ENCODE data around the gene EEFSEC. TPM values are rescaled to one million over a fixed set of nuclear protein-coding genes. Genes with fewer than 3 reads are reported as not detected.

EEFSEC gene
- polyA plus RNA-seq, 1 donor from 2014 or later: 4.6 TPM

DNA sequence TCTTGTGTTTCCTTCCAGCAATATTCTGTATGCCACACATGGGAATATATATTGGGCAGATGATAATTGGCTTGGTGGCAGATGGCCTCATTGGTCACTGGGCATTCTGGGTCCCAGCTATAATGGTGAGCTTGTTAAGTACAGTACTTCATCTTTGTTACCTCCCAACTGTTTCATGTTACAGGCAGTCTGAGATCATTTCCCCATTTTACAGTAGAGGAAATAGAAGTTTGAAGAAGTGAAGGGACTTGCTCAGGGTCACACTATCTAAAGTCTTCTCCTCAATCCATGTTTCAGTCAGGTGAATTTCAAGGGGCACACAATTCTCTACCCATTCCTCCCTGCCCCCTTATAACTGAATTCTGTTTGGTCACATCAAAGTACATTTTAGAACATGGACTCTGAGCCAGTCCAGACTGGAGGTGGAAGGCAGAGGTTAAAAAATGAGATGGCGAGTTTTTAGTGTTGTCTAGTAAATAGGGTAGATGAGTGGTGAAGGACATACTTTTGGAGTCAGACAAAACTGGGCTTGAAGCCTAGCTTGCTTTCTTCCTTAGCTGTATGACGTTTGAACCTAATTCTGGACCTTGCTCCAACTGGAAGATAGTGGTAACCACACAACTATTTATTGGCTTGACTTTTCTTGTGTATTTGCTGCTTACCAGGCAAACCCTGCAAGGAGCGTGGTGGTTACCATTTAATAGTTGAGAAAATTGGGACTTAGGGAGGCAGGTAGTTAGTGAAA is 2.5 kb downstream of the EEFSEC start:
- Histone ChIP-seq H4K20me1 (ENCODE audit: insufficient read depth) (no peaks in the 10 kb centered on the region), H3K4me3 (ENCODE audit: low read length) (no peak overlapping the region), H3K9ac (ENCODE audit: low read length) (no peak overlapping the region), H3K36me3 (ENCODE audit: insufficient read depth, low read length) (no peaks in the 10 kb centered on the region), H3K9me3 (ENCODE audit: low read length) (no peaks in the 10 kb centered on the region), H3F3A (ENCODE audit: insufficient read depth, low read length, poor library complexity, severe bottlenecking) (no peaks in the 10 kb centered on the region), H2AFZ (ENCODE audit: low read depth, low read length) (no peak overlapping the region), H3K27ac (ENCODE audit: low read length) (no peak overlapping the region), H3K27me3 (ENCODE audit: insufficient read depth, low read depth, low read length) (no peaks in the 10 kb centered on the region), H3K4me2 (ENCODE audit: low read length) (no peak overlapping the region), H3K9me2 (ENCODE audit: insufficient read depth, low read length) (no peaks in the 10 kb centered on the region), H3K79me2 (replicated peaks; ENCODE audit: insufficient read depth, low read length) (no peaks in the 10 kb centered on the region)
- TF ChIP-seq POLR2AphosphoS5 (IDR thresholded peaks at IDR 0.05) (no peak), EP300 (conservative IDR thresholded peaks at IDR 0.05; ENCODE audit: poor library complexity, severe bottlenecking) (no peak), TAF1 (IDR thresholded peaks at IDR 0.05; ENCODE audit: low read depth) (no peak), EZH2 (IDR thresholded peaks at IDR 0.05; ENCODE audit: borderline replicate concordance, insufficient read depth, low read length, poor library complexity, severe bottlenecking) (no peak), SMC3 (conservative IDR thresholded peaks at IDR 0.05; ENCODE audit: poor library complexity) (no peak), MXI1 (conservative IDR thresholded peaks at IDR 0.05; ENCODE audit: poor library complexity, severe bottlenecking) (no peak), RAD21 (conservative IDR thresholded peaks at IDR 0.05) (no peak)
- TF ChIP-seq, protein P1, sequence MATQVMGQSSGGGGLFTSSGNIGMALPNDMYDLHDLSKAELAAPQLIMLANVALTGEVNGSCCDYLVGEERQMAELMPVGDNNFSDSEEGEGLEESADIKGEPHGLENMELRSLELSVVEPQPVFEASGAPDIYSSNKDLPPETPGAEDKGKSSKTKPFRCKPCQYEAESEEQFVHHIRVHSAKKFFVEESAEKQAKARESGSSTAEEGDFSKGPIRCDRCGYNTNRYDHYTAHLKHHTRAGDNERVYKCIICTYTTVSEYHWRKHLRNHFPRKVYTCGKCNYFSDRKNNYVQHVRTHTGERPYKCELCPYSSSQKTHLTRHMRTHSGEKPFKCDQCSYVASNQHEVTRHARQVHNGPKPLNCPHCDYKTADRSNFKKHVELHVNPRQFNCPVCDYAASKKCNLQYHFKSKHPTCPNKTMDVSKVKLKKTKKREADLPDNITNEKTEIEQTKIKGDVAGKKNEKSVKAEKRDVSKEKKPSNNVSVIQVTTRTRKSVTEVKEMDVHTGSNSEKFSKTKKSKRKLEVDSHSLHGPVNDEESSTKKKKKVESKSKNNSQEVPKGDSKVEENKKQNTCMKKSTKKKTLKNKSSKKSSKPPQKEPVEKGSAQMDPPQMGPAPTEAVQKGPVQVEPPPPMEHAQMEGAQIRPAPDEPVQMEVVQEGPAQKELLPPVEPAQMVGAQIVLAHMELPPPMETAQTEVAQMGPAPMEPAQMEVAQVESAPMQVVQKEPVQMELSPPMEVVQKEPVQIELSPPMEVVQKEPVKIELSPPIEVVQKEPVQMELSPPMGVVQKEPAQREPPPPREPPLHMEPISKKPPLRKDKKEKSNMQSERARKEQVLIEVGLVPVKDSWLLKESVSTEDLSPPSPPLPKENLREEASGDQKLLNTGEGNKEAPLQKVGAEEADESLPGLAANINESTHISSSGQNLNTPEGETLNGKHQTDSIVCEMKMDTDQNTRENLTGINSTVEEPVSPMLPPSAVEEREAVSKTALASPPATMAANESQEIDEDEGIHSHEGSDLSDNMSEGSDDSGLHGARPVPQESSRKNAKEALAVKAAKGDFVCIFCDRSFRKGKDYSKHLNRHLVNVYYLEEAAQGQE (IDR thresholded peaks at IDR 0.05; ENCODE audit: borderline replicate concordance): no peak
- TF ChIP-seq, protein P2, sequence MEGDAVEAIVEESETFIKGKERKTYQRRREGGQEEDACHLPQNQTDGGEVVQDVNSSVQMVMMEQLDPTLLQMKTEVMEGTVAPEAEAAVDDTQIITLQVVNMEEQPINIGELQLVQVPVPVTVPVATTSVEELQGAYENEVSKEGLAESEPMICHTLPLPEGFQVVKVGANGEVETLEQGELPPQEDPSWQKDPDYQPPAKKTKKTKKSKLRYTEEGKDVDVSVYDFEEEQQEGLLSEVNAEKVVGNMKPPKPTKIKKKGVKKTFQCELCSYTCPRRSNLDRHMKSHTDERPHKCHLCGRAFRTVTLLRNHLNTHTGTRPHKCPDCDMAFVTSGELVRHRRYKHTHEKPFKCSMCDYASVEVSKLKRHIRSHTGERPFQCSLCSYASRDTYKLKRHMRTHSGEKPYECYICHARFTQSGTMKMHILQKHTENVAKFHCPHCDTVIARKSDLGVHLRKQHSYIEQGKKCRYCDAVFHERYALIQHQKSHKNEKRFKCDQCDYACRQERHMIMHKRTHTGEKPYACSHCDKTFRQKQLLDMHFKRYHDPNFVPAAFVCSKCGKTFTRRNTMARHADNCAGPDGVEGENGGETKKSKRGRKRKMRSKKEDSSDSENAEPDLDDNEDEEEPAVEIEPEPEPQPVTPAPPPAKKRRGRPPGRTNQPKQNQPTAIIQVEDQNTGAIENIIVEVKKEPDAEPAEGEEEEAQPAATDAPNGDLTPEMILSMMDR (IDR thresholded peaks at IDR 0.05; ENCODE audit: poor library complexity, severe bottlenecking): no peak

DNA sequence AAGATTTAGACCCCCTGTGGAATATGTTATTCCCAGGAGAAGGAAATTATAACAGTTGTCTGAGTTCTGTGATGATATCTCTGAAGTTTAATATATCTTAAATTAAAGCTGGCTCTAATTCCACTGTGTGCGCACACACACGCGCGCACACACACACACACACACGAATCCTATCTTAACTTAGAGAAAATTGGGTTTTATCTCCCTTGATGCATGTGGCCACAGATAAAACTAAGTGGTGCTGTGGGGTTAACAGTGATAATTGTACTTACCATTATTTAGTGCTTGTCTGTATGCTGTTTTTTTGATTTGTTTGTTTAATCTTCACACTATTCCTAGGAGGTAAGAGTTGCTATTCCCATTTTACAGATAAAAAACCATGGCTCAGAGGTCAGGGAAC is 7.4 kb downstream of the EEFSEC start:
- Histone ChIP-seq H3K4me2 (ENCODE audit: low read length) (no peak overlapping the region), H3K36me3 (ENCODE audit: insufficient read depth, low read length) (no peaks in the 10 kb centered on the region), H3K27me3 (ENCODE audit: insufficient read depth, low read depth, low read length) (no peaks in the 10 kb centered on the region), H3F3A (ENCODE audit: insufficient read depth, low read length, poor library complexity, severe bottlenecking) (no peaks in the 10 kb centered on the region), H3K4me3 (ENCODE audit: low read length) (no peak overlapping the region), H3K9me2 (ENCODE audit: insufficient read depth, low read length) (no peaks in the 10 kb centered on the region), H3K79me2 (replicated peaks; ENCODE audit: insufficient read depth, low read length) (no peaks in the 10 kb centered on the region), H3K9ac (ENCODE audit: low read length) (no peak overlapping the region), H2AFZ (ENCODE audit: low read depth, low read length) (no peak overlapping the region), H3K27ac (ENCODE audit: low read length) (no peak overlapping the region), H4K20me1 (ENCODE audit: insufficient read depth) (no peaks in the 10 kb centered on the region), H3K9me3 (ENCODE audit: low read length) (no peaks in the 10 kb centered on the region)
- TF ChIP-seq, protein P2 (IDR thresholded peaks at IDR 0.05; ENCODE audit: poor library complexity, severe bottlenecking): no peak
- TF ChIP-seq EP300 (conservative IDR thresholded peaks at IDR 0.05; ENCODE audit: poor library complexity, severe bottlenecking) (no peak), MXI1 (conservative IDR thresholded peaks at IDR 0.05; ENCODE audit: poor library complexity, severe bottlenecking) (no peak), SMC3 (conservative IDR thresholded peaks at IDR 0.05; ENCODE audit: poor library complexity) (no peak), TAF1 (IDR thresholded peaks at IDR 0.05; ENCODE audit: low read depth) (no peak), RAD21 (conservative IDR thresholded peaks at IDR 0.05) (no peak), POLR2AphosphoS5 (IDR thresholded peaks at IDR 0.05) (no peak), EZH2 (IDR thresholded peaks at IDR 0.05; ENCODE audit: borderline replicate concordance, insufficient read depth, low read length, poor library complexity, severe bottlenecking) (no peak)
- TF ChIP-seq, protein P1 (IDR thresholded peaks at IDR 0.05; ENCODE audit: borderline replicate concordance): no peak

All from neural cell (in vitro differentiated cells).